ENCODE data around the gene NKTR. TPM values are rescaled to one million over a fixed set of nuclear protein-coding genes. Genes with fewer than 3 reads are reported as not detected.
"Not testable (repeated sequence)": the region's sequence is repeated elsewhere in the genome, so short reads cannot be mapped to it uniquely, and the experiment has no call there.

NKTR gene
- total RNA-seq, 1 donor from 2014 or later = 87.3 TPM

DNA sequence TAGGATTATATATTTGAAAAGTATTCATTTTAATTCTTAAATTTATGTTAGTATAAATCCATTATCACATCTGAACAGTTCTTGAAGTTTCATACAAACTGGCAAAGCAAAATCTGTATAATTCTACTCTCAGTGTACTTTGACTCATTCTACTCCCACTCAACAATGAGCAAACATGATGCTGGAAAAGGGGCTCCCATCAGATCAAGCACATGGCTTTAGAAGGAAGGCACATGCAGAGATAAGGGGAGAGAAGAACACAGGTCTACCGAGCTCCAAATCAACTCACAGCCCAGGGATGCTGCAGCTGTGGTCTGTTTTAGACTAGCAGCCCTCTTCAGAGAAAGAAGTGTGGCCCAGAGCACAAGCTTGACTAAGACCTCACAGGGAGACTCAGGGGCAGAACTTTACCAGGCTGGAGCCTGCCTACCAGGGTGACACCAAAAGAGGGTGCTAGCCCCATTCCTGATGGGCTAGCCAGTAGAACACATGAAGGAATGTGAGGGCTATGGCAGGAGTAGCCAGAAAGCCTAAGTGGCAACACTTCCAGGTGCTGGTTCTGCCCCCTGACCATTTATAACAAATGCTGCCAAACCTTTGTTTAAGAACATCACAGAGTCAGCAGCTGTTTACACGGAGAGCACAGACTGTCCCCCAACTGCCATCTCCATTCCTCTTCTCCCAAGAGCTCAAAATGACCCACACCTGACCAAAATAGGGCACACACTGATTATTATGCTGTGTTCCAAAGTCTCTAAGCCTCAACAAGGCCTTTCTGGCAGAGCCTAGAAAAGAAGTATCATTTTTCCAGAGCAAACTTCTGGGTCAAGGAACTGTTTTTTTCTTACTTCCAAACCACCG lies 38.2 kb upstream of the NKTR start:
- no peak for ATAC-seq
- H3K36me3 ChIP-seq = peaks cover 97% of the 10 kb centered on the region
- intact Hi-C loops (cut with DNase I) = no loop called here

DNA sequence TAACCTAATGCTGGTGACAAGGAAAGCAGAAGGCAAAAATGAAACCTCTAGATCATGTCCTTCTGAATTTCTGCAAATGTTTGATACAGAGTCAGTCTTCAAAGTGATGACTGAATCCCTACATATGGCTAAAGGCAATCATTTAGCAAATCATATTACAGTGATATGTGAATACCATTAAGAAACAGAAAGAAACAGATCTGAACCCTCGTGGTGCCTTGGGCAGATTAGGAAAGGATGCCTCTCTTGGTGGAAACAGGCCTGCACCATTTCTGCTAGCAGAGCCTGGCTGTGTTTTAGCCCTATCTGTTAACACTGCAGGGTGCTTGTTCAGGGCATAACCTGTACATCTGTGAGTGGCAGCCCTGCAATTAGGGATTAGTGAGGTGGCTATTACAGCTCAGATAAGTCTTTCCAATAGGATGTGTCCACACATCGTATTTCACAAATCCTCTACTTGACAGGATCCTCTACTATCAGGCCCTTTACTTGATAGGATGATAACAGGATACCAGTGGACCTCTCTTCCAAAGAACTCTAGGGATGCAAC lies 30.8 kb upstream of the NKTR start:
- Histone ChIP-seq H3K36me3 (peaks cover 59% of the 10 kb centered on the region), H3K4me1 (no peaks in the 10 kb centered on the region), H3K9me3 (peaks cover 8% of the 10 kb centered on the region), H3K27ac (no peak overlapping the region), H3K4me3 (no peak overlapping the region), H3K27me3 (ENCODE audit: low read depth) (no peaks in the 10 kb centered on the region)
- ATAC-seq = no peak
- intact Hi-C loops (cut with DNase I) = no loop called here
- TF ChIP-seq, protein P1, sequence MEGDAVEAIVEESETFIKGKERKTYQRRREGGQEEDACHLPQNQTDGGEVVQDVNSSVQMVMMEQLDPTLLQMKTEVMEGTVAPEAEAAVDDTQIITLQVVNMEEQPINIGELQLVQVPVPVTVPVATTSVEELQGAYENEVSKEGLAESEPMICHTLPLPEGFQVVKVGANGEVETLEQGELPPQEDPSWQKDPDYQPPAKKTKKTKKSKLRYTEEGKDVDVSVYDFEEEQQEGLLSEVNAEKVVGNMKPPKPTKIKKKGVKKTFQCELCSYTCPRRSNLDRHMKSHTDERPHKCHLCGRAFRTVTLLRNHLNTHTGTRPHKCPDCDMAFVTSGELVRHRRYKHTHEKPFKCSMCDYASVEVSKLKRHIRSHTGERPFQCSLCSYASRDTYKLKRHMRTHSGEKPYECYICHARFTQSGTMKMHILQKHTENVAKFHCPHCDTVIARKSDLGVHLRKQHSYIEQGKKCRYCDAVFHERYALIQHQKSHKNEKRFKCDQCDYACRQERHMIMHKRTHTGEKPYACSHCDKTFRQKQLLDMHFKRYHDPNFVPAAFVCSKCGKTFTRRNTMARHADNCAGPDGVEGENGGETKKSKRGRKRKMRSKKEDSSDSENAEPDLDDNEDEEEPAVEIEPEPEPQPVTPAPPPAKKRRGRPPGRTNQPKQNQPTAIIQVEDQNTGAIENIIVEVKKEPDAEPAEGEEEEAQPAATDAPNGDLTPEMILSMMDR (IDR thresholded peaks at IDR 0.05) = no peak
- DNase-seq = no peak

More for the DNA sequence above, 38.2 kb upstream of the NKTR start:
- H3K4me3 ChIP-seq = no peak overlapping the region
- H3K27ac ChIP-seq = no peak overlapping the region
- H3K9me3 ChIP-seq = no peaks in the 10 kb centered on the region
- peaks cover 4% of the 10 kb centered on the region for H3K4me1 ChIP-seq
- no peak for DNase-seq
- TF ChIP-seq, protein P1 (IDR thresholded peaks at IDR 0.05) = no peak
- no peaks in the 10 kb centered on the region for H3K27me3 ChIP-seq (ENCODE audit: low read depth)

DNA sequence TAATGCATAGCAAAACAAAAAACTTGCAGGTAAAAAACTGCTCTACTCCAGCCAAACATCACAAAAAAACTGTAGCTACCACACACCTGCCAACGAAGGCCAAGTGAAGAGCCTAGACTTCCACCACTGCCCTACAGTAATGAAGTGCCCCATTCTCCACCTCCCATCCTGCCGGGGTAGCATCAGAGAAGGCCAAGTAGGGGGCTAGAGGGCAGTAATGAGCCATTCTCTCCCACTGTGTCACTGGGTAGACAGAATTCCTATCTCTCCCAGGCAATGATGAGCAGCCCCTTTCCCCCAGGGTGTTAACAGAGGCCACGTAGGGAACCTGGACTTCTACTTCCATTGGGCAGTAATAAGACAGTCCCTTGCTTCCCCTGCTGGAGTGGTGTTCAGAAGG lies 28.2 kb upstream of the NKTR start:
- peak; percentile 71 to 74 for ATAC-seq
- TF ChIP-seq, protein P1 (IDR thresholded peaks at IDR 0.05) = peak; percentile 44
- peaks cover 33% of the 10 kb centered on the region for H3K36me3 ChIP-seq

DNA sequence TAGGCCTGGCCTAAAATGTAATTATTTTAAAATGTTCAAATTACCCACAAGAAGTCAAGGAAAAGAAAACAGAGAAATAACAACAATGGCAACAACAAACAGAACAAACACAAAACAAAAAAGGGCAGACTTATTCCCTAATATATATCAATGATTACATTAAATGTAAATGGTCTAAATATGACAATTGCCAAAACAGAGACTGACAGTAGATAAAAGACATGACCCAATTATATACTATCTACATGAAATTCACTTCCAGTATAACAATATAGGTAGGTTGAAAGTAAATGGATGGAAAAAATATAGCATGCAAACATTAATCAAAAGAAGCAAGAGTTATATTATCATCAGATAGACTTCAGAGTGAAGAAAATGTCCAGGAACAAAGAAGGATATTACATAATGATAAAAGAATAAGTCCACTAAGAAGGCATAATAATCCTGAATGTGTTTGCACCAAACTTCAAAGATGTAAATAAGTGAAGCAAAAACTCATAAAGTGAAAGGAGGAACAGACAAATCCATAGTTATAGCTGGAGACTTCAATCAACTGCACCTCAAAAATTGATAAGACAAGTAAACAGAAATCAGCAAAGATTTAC lies 25.2 kb upstream of the NKTR start:
- no peak overlapping the region for H3K4me3 ChIP-seq
- ATAC-seq (no peak), DNase-seq (no peak)
- peaks cover 15% of the 10 kb centered on the region for H3K9me3 ChIP-seq
- TF ChIP-seq, protein P1 (IDR thresholded peaks at IDR 0.05) = no peak
- no peaks in the 10 kb centered on the region for H3K27me3 ChIP-seq (ENCODE audit: low read depth)
- peaks cover 21% of the 10 kb centered on the region for H3K36me3 ChIP-seq
- intact Hi-C loops (cut with DNase I) = no loop called here
- peaks cover 8% of the 10 kb centered on the region for H3K4me1 ChIP-seq
- no peak overlapping the region for H3K27ac ChIP-seq

More for the DNA sequence above, 28.2 kb upstream of the NKTR start:
- Histone ChIP-seq H3K27ac (no peak overlapping the region), H3K9me3 (peaks cover 15% of the 10 kb centered on the region), H3K4me3 (no peak overlapping the region), H3K4me1 (no peaks in the 10 kb centered on the region), H3K27me3 (ENCODE audit: low read depth) (no peaks in the 10 kb centered on the region)
- DNase-seq = no peak
- intact Hi-C loops (cut with DNase I) = no loop called here

DNA sequence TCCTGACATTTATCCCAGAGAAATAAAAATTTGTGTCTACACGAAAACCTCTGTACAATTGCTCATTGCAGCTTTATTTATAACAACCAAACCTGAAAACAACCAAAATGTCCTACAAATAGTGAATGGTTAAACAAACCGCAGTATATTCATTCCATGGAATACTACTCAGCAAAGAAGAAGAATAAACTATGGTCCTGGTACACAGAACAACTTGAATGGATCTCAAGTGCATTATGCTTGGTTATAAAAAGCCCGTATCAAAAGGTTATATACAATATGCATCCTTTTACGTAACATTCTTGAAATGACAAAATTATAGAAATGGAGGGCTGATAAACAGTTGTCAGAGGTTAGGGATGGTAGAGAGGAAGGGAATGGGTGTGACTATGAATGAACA lies 22.4 kb upstream of the NKTR start:
- Histone ChIP-seq H3K27ac (no peak overlapping the region), H3K4me3 (no peak overlapping the region), H3K36me3 (peaks cover 18% of the 10 kb centered on the region), H3K9me3 (peaks cover 15% of the 10 kb centered on the region), H3K4me1 (peaks cover 28% of the 10 kb centered on the region), H3K27me3 (ENCODE audit: low read depth) (no peaks in the 10 kb centered on the region)
- no peak for DNase-seq
- intact Hi-C loops (cut with DNase I) = no loop called here
- TF ChIP-seq, protein P1 (IDR thresholded peaks at IDR 0.05) = no peak
- no peak for ATAC-seq

DNA sequence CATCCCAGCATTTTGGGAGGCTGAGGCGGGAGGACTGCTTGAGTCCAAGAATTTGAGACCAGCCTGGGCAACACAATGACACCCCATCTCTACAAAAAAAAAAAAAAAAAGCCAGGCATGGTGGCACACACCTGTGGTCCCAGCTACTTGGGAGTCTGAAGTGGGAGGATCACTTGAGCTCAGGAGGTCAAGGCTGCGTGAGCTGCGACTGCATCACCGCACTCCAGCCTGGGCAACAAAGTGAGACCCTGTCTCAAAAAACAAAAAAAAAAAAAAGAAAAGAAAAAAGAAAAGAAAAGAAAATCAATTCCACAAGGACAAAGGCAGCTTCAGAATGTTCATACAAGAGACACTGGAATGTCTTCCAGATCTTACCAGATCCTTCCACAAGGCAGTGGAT lies 21.1 kb upstream of the NKTR start:
- H3K9me3 ChIP-seq = peaks cover 11% of the 10 kb centered on the region
- H3K27ac ChIP-seq; H3K27me3 ChIP-seq (ENCODE audit: low read depth); H3K36me3 ChIP-seq; DNase-seq; ATAC-seq; H3K4me3 ChIP-seq; intact Hi-C loops (cut with DNase I): not testable (repeated sequence)
- peaks cover 28% of the 10 kb centered on the region for H3K4me1 ChIP-seq

All from lower lobe of right lung (tissue), 2 donors.